Peyer's patch (tissue), 4 donors: ENCODE measurements around the gene USP37.

ENCODE experiments used
- POLR2A ChIP-seq, 2 donors: fragments of 450-650 bp; IDR thresholded peaks; one replicate each; pipeline ENCODE4 v1.5.1; 2017; ENCODE audit warnings: antibody characterized with exemption in 2 of 2, mild to moderate bottlenecking in 2 of 2, moderate library complexity in 2 of 2
- TF ChIP-seq, protein P1 (sequence below), 6 experiments: fragments of 450-650 bp in 4 of 6; fragments of 200-600 bp in 2 of 6; sonication (generic) in 1 of 6; IDR thresholded peaks; one replicate each; pipeline ENCODE4 v1.5.1; 2017 to 2019; ENCODE audit warnings: antibody characterized with exemption in 6 of 6, mild to moderate bottlenecking in 3 of 6, moderate library complexity in 1 of 6

DNA sequence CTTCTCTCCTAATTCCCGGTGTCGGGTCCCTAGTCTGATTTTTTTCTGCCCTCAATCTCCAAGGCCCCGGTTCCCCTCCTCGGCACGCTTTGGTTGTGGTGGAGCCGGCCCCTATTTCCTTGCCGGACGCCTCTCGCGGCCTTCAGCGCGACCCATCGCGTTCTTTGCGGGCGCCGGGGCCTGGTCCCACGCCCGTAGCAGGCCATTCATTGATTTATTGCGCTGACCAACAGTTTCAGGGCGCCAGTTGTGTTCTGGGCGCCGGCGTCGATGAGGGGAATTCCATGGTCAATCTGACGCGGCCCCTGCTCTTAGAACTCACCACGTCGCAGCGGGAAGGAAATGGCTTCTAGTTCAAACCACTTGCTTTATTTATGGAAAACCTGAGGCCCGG, 884 bp upstream of the USP37 start:
- TF ChIP-seq, protein P1, sequence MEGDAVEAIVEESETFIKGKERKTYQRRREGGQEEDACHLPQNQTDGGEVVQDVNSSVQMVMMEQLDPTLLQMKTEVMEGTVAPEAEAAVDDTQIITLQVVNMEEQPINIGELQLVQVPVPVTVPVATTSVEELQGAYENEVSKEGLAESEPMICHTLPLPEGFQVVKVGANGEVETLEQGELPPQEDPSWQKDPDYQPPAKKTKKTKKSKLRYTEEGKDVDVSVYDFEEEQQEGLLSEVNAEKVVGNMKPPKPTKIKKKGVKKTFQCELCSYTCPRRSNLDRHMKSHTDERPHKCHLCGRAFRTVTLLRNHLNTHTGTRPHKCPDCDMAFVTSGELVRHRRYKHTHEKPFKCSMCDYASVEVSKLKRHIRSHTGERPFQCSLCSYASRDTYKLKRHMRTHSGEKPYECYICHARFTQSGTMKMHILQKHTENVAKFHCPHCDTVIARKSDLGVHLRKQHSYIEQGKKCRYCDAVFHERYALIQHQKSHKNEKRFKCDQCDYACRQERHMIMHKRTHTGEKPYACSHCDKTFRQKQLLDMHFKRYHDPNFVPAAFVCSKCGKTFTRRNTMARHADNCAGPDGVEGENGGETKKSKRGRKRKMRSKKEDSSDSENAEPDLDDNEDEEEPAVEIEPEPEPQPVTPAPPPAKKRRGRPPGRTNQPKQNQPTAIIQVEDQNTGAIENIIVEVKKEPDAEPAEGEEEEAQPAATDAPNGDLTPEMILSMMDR (IDR thresholded peaks at IDR 0.05) = no peak
- no peak for TF ChIP-seq POLR2A (IDR thresholded peaks at IDR 0.05)
